GM23338 (cell line): ENCODE measurements around the gene SELP. TPM values are rescaled to one million over a fixed set of nuclear protein-coding genes. Genes with fewer than 3 reads are reported as not detected.

Experiments
- ATAC-seq: fragments of 200-7000 bp; cut with Tn5 transposase; 3 replicates; pipeline ENCODE4 v1.9.1; 2020
- DNase-seq: peaks from one replicate; pipeline ENCODE4 v3.0.0-alpha.2; 2015; ENCODE audit warnings: low spot score
- H2AFZ ChIP-seq: fragments of 200-600 bp; sonication (generic); 2 replicates; pipeline ENCODE4 v1.8.0; 2016; ENCODE audit warnings: antibody characterized with exemption, mild to moderate bottlenecking, moderate library complexity
- H3F3A ChIP-seq: fragments of 200-600 bp; sonication (generic); replicated peaks from 2 replicates; pipeline ENCODE4 v1.8.0; 2017; ENCODE audit warnings: antibody characterized with exemption, mixed run types, low read depth
- H3K27ac ChIP-seq: fragments of 200-600 bp; sonication (generic); 2 replicates; pipeline ENCODE4 v1.6.1; 2016; ENCODE audit warnings: low read depth
- H3K27me3 ChIP-seq: fragments of 200-600 bp; sonication (generic); 2 replicates; pipeline ENCODE4 v1.8.0; 2016; ENCODE audit warnings: mild to moderate bottlenecking, mixed run types, moderate library complexity; ENCODE audit not compliant: insufficient read depth
- H3K36me3 ChIP-seq: fragments of 200-600 bp; sonication (generic); 2 replicates; pipeline ENCODE4 v1.8.0; 2016; ENCODE audit warnings: mild to moderate bottlenecking; ENCODE audit not compliant: insufficient read depth
- H3K4me1 ChIP-seq: fragments of 200-600 bp; sonication (generic); 2 replicates; pipeline ENCODE4 v1.8.0; 2016; ENCODE audit warnings: mild to moderate bottlenecking, moderate library complexity; ENCODE audit not compliant: insufficient read depth
- H3K4me2 ChIP-seq: fragments of 200-600 bp; sonication (generic); 2 replicates; pipeline ENCODE4 v1.7.1; 2017; ENCODE audit warnings: mixed run types
- H3K4me3 ChIP-seq: fragments of 200-600 bp; sonication (generic); 2 replicates; pipeline ENCODE4 v1.6.1; 2016; ENCODE audit warnings: mixed run types
- H3K79me2 ChIP-seq: fragments of 200-600 bp; sonication (generic); replicated peaks from 2 replicates; pipeline ENCODE4 v1.8.0; 2017; ENCODE audit warnings: mild to moderate bottlenecking; ENCODE audit not compliant: insufficient read depth
- H3K9me2 ChIP-seq: fragments of 200-600 bp; sonication (generic); 2 replicates; pipeline ENCODE4 v1.8.0; 2017; ENCODE audit not compliant: insufficient read depth
- H4K20me1 ChIP-seq: fragments of 200-600 bp; sonication (generic); replicated peaks from 2 replicates; pipeline ENCODE4 v1.8.0; 2017; ENCODE audit warnings: mild to moderate bottlenecking; ENCODE audit not compliant: insufficient read depth
- H3K27ac Mint-ChIP-seq: 2 replicates; pipeline ENCODE4 v1.8.0; 2020; ENCODE audit warnings: inconsistent platforms, mild to moderate bottlenecking, moderate library complexity, mixed read lengths
- H3K27me3 Mint-ChIP-seq: 3 replicates; pipeline ENCODE4 v1.8.0; 2022; ENCODE audit warnings: low read depth, mild to moderate bottlenecking, moderate library complexity, mixed read lengths, inconsistent platforms; ENCODE audit not compliant: insufficient read depth, poor library complexity
- H3K36me3 Mint-ChIP-seq: 3 replicates; pipeline ENCODE4 v1.8.0; 2021; ENCODE audit warnings: low read depth, mild to moderate bottlenecking, inconsistent platforms, moderate library complexity, mixed read lengths
- H3K4me1 Mint-ChIP-seq: 3 replicates; pipeline ENCODE4 v1.8.0; 2020; ENCODE audit warnings: mild to moderate bottlenecking, inconsistent platforms, mixed read lengths
- H3K4me3 Mint-ChIP-seq: 3 replicates; pipeline ENCODE4 v1.8.0; 2021; ENCODE audit warnings: moderate library complexity, mild to moderate bottlenecking, inconsistent platforms, mixed read lengths
- H3K9me3 Mint-ChIP-seq: 3 replicates; pipeline ENCODE4 v1.8.0; 2020; ENCODE audit warnings: moderate library complexity, mild to moderate bottlenecking, inconsistent platforms, mixed read lengths
- ETS1 ChIP-seq: IDR thresholded peaks from 2 replicates; pipeline ENCODE4 v1.6.1; 2016; ENCODE audit warnings: antibody characterized with exemption
- EZH2phosphoT487 ChIP-seq: fragments of 200-600 bp; sonication (generic); IDR thresholded peaks from one replicate; pipeline ENCODE4 v1.8.1; 2018; ENCODE audit warnings: antibody characterized with exemption; ENCODE audit not compliant: unreplicated experiment
- JUNB ChIP-seq: IDR thresholded peaks from one replicate; pipeline ENCODE4 v1.6.1; 2016; ENCODE audit warnings: antibody characterized with exemption; ENCODE audit not compliant: unreplicated experiment
- NANOG ChIP-seq: IDR thresholded peaks from 2 replicates; pipeline ENCODE4 v1.6.1; 2016; ENCODE audit warnings: antibody characterized with exemption, borderline replicate concordance
- POLR2AphosphoS5 ChIP-seq: IDR thresholded peaks from 2 replicates; pipeline ENCODE4 v1.6.1; 2016; ENCODE audit warnings: antibody characterized with exemption, low read depth
- STAT1 ChIP-seq: IDR thresholded peaks from one replicate; pipeline ENCODE4 v1.6.1; 2016; ENCODE audit warnings: antibody characterized with exemption; ENCODE audit not compliant: unreplicated experiment
- ZNF114 ChIP-seq: fragments of 250-450 bp; sonication (Bioruptor Pico); IDR thresholded peaks from 2 replicates; pipeline ENCODE4 v1.5.0; 2020; ENCODE audit warnings: mild to moderate bottlenecking, moderate library complexity
- ZNF331 ChIP-seq: fragments of 250-450 bp; sonication (Bioruptor Pico); IDR thresholded peaks from 2 replicates; pipeline ENCODE4 v1.5.0; 2020; ENCODE audit warnings: low read depth, mild to moderate bottlenecking, moderate library complexity
- polyA plus RNA-seq: library from polyadenylated mRNA; unstranded; fragments of >200 nt; fragmentation: Nextera tagmentation; extraction: Ambion mirVana; gene quantifications from 2 replicates; pipeline ENCODE4 v1.2.1, GENCODE V29; 2016
- total RNA-seq: library from RNA; depleted of rRNA; stranded (reverse); fragments of >200 nt; shearing (Covaris generic); gene quantifications from 2 replicates; pipeline ENCODE4 v1.2.3, GENCODE V29; 2014
- TF ChIP-seq, protein P1 (sequence below): fragments of 250-450 bp; sonication (Bioruptor Pico); IDR thresholded peaks from 2 replicates; pipeline ENCODE4 v1.5.0; 2020; ENCODE audit warnings: mild to moderate bottlenecking, moderate library complexity
- TF ChIP-seq, protein P2 (sequence below): IDR thresholded peaks from one replicate; pipeline ENCODE4 v1.6.1; 2018; ENCODE audit warnings: antibody characterized with exemption; ENCODE audit not compliant: unreplicated experiment

SELP gene
- total and polyA plus RNA-seq, 2 experiments from 2014 or later: not detected

DNA sequence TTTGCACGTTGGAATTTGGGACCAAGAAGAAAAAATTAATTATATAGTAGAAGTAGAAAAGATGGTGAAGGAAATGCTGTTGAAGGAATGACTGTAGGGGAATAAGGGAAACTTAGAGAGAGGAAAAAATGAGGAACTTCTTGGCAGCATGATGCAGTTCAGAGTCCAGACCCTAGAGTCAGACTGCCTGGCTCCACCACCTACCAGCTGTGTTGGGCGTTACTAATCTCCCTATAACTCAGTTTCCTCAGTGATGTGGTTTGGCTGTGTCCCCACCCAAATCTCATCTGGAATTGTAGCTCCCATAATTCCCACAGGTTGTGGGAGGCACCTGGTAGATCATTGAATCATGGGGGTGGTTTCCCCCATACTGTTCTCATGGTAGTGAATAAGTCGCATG, 1.3 kb upstream of the SELP start:
- ATAC-seq: no peak
- Histone ChIP-seq H3K36me3 (no peaks in the 10 kb centered on the region), H3K4me2 (no peak overlapping the region), H3K27ac (no peak overlapping the region), H3K79me2 (no peaks in the 10 kb centered on the region), H3K9me2 (no peaks in the 10 kb centered on the region), H3K27me3 (no peaks in the 10 kb centered on the region), H3K4me3 (no peak overlapping the region), H3K4me1 (no peaks in the 10 kb centered on the region), H3F3A (no peaks in the 10 kb centered on the region), H4K20me1 (no peaks in the 10 kb centered on the region), H2AFZ (no peak overlapping the region)
- H3K27me3 Mint-ChIP-seq: peaks cover 3% of the 10 kb centered on the region
- H3K27ac Mint-ChIP-seq: no peak overlapping the region
- H3K36me3 Mint-ChIP-seq: peaks cover 10% of the 10 kb centered on the region; the same call in 2 of the 3 replicates
- H3K9me3 Mint-ChIP-seq: peaks cover 21% of the 10 kb centered on the region
- no peak for DNase-seq
- TF ChIP-seq ZNF331 (CRISPR knock-in tag) (no peak), ETS1 (no peak), ZNF114 (CRISPR knock-in tag) (no peak)
- H3K4me1 Mint-ChIP-seq: no peaks in the 10 kb centered on the region
- no peak overlapping the region for H3K4me3 Mint-ChIP-seq

DNA sequence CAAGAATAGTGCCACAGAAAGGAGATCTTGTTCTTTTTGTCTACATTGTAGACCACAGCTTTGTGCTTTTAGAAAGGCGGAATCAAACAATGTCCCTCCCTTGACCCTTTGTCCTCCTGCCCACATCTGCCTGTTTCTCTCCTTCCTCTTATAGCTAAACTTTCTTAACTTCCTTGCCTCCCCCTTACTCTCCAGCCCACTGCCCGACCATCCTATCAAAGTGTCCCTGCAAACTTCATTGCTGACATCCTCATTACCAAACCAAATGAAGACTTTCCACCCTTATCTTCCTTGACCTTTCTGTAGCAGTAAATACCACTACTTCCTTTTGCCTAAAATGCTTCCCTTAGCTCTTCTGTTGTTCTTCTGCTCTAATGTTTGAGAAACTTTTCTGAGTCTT, 5.0 kb downstream of the SELP start:
- H3K9me3 Mint-ChIP-seq: no peaks in the 10 kb centered on the region

More for the DNA sequence above, 5.0 kb downstream of the SELP start:
- no peak overlapping the region for H3K4me3 ChIP-seq
- DNase-seq: no peak
- H3K4me1 ChIP-seq: no peaks in the 10 kb centered on the region
- H3K36me3 ChIP-seq: no peaks in the 10 kb centered on the region
- ATAC-seq: no peak
- no peak overlapping the region for H3K27ac ChIP-seq
- no peak overlapping the region for H3K4me2 ChIP-seq
- H3F3A ChIP-seq: no peaks in the 10 kb centered on the region
- no peak overlapping the region for H2AFZ ChIP-seq
- H3K36me3 Mint-ChIP-seq: no peaks in the 10 kb centered on the region
- H3K4me3 Mint-ChIP-seq: no peak overlapping the region
- H3K4me1 Mint-ChIP-seq: no peaks in the 10 kb centered on the region
- no peaks in the 10 kb centered on the region for H3K9me2 ChIP-seq
- H3K27me3 ChIP-seq: no peaks in the 10 kb centered on the region
- H3K27me3 Mint-ChIP-seq: peaks cover under 1% of the 10 kb centered on the region
- no peaks in the 10 kb centered on the region for H4K20me1 ChIP-seq
- H3K27ac Mint-ChIP-seq: no peak overlapping the region
- no peaks in the 10 kb centered on the region for H3K79me2 ChIP-seq
- TF ChIP-seq STAT1: no peak
- no peak for TF ChIP-seq EZH2phosphoT487
- TF ChIP-seq NANOG: no peak
- TF ChIP-seq ZNF114 (CRISPR knock-in tag): no peak
- TF ChIP-seq, protein P1, sequence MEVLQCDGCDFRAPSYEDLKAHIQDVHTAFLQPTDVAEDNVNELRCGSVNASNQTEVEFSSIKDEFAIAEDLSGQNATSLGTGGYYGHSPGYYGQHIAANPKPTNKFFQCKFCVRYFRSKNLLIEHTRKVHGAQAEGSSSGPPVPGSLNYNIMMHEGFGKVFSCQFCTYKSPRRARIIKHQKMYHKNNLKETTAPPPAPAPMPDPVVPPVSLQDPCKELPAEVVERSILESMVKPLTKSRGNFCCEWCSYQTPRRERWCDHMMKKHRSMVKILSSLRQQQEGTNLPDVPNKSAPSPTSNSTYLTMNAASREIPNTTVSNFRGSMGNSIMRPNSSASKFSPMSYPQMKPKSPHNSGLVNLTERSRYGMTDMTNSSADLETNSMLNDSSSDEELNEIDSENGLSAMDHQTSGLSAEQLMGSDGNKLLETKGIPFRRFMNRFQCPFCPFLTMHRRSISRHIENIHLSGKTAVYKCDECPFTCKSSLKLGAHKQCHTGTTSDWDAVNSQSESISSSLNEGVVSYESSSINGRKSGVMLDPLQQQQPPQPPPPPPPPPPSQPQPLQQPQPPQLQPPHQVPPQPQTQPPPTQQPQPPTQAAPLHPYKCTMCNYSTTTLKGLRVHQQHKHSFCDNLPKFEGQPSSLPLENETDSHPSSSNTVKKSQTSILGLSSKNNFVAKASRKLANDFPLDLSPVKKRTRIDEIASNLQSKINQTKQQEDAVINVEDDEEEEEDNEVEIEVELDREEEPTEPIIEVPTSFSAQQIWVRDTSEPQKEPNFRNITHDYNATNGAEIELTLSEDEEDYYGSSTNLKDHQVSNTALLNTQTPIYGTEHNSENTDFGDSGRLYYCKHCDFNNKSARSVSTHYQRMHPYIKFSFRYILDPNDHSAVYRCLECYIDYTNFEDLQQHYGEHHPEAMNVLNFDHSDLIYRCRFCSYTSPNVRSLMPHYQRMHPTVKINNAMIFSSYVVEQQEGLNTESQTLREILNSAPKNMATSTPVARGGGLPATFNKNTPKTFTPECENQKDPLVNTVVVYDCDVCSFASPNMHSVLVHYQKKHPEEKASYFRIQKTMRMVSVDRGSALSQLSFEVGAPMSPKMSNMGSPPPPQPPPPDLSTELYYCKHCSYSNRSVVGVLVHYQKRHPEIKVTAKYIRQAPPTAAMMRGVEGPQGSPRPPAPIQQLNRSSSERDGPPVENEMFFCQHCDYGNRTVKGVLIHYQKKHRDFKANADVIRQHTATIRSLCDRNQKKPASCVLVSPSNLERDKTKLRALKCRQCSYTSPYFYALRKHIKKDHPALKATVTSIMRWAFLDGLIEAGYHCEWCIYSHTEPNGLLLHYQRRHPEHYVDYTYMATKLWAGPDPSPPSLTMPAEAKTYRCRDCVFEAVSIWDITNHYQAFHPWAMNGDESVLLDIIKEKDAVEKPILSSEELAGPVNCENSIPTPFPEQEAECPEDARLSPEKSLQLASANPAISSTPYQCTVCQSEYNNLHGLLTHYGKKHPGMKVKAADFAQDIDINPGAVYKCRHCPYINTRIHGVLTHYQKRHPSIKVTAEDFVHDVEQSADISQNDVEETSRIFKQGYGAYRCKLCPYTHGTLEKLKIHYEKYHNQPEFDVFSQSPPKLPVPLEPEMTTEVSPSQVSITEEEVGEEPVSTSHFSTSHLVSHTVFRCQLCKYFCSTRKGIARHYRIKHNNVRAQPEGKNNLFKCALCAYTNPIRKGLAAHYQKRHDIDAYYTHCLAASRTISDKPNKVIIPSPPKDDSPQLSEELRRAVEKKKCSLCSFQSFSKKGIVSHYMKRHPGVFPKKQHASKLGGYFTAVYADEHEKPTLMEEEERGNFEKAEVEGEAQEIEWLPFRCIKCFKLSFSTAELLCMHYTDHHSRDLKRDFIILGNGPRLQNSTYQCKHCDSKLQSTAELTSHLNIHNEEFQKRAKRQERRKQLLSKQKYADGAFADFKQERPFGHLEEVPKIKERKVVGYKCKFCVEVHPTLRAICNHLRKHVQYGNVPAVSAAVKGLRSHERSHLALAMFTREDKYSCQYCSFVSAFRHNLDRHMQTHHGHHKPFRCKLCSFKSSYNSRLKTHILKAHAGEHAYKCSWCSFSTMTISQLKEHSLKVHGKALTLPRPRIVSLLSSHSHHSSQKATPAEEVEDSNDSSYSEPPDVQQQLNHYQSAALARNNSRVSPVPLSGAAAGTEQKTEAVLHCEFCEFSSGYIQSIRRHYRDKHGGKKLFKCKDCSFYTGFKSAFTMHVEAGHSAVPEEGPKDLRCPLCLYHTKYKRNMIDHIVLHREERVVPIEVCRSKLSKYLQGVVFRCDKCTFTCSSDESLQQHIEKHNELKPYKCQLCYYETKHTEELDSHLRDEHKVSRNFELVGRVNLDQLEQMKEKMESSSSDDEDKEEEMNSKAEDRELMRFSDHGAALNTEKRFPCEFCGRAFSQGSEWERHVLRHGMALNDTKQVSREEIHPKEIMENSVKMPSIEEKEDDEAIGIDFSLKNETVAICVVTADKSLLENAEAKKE (CRISPR knock-in tag): no peak
- TF ChIP-seq JUNB: no peak
- TF ChIP-seq, protein P2, sequence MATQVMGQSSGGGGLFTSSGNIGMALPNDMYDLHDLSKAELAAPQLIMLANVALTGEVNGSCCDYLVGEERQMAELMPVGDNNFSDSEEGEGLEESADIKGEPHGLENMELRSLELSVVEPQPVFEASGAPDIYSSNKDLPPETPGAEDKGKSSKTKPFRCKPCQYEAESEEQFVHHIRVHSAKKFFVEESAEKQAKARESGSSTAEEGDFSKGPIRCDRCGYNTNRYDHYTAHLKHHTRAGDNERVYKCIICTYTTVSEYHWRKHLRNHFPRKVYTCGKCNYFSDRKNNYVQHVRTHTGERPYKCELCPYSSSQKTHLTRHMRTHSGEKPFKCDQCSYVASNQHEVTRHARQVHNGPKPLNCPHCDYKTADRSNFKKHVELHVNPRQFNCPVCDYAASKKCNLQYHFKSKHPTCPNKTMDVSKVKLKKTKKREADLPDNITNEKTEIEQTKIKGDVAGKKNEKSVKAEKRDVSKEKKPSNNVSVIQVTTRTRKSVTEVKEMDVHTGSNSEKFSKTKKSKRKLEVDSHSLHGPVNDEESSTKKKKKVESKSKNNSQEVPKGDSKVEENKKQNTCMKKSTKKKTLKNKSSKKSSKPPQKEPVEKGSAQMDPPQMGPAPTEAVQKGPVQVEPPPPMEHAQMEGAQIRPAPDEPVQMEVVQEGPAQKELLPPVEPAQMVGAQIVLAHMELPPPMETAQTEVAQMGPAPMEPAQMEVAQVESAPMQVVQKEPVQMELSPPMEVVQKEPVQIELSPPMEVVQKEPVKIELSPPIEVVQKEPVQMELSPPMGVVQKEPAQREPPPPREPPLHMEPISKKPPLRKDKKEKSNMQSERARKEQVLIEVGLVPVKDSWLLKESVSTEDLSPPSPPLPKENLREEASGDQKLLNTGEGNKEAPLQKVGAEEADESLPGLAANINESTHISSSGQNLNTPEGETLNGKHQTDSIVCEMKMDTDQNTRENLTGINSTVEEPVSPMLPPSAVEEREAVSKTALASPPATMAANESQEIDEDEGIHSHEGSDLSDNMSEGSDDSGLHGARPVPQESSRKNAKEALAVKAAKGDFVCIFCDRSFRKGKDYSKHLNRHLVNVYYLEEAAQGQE: no peak
- no peak for TF ChIP-seq POLR2AphosphoS5
- no peak for TF ChIP-seq ETS1
